Left kidney (tissue), 2 donors: ENCODE measurements around the gene LMO7. TPM values are rescaled to one million over a fixed set of nuclear protein-coding genes. Genes with fewer than 3 reads are reported as not detected.
"Not testable (repeated sequence)": the region's sequence is repeated elsewhere in the genome, so short reads cannot be mapped to it uniquely, and the experiment has no call there.

Source experiments
- DNase-seq: peaks from one replicate; pipeline ENCODE4 v3.0.0-alpha.2; 2013
- polyA plus RNA-seq: library from polyadenylated mRNA; unstranded; fragments of 120-200 nt; gene quantifications from one replicate; pipeline ENCODE4 v1.2.1, GENCODE V29; 2013; ENCODE audit not compliant: insufficient read length

The LMO7 gene
- polyA plus RNA-seq, 1 donor = 108 TPM

DNA sequence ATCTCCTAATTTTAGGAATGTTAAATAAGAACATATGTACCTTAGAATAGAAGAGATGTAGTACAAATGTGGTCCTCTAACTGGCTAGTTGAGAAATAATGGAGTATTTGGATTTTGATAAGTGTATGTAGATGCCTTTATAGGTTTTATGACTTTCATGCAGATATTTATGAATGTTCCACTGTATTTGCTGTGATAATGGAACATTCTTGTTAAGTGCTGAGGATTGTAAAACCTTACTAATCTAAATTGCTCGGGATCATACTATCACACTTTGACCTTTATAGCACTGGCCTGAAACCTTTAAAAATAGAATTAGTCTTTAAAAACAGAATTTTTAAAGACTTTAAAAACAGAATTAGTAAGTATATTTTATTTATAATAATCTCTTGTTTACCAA is 135.1 kb downstream of the LMO7 start:
- no peak for DNase-seq

DNA sequence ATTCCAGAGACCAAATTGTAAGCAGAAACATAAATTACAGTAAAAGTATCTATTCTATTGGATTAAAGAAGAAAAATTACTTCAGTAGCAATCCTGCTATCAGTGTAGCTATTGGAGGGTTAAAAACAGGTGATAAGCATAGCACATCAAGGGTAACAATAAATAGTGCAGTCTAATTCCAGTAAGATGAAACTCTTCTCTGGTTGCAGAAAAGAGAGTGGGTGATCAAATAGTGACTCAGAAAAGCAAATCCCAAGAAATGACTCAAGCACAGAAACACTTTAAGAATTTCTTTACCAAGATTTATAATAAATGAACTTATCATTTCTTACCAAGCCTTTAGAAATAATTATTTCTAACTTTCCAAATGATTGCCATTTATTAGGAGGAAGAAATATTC is 135.7 kb downstream of the LMO7 start:
- DNase-seq = no peak

DNA sequence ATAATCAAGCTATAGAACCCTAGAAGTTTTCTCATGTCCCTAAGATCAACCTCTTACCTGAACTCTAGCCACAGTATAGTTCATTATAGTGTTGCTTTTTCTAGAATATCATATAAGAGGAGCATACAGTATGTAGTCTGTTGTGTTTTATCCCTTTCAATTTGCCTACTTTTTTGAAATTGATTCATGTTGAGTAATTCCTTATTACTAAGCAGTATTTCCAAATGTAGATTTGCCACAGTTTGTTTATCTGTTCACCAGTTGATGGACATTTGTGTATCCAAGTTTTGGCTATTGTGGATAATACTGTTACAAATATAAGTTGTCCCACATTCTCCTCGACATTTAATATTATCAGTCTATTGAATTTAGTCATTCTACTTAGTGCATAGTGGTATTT is 138.0 kb downstream of the LMO7 start:
- no peak for DNase-seq

DNA sequence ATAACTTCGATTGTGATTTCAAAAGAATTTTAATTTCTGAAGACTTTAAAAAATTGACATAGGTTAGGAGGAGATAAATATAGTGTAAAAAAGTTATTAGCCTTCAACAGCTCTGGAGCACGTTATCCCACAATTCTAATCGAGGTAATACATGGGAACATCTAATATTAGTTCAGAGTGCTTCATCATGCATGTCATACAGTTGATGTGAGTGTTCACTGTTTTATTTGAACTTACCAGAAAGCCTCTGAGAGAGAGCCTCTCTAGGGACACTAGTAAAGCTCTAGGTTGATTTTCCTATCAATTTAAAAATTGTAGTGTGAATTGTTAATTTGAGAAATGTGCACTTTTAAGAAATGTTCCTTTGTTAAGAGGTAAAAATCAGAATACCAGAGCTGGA is 140.4 kb downstream of the LMO7 start:
- no peak for DNase-seq

DNA sequence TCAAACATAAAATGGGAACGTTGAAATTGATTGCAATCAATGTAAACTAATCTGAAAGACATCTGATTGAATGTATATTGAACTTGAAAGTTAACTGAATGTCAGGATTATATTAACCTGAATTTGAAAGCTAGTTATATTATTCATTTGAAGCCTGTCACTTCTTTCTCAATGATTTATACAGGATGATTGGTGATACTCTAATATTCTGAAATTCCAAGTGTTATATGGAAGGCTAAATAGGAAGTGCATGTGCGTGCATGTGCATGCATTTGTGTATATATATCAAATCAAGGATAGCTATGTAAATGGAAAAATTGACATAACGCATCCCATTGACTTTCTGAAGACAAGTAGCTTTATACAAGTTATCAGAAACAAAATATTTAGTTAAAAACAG is 143.3 kb downstream of the LMO7 start:
- no peak for DNase-seq

DNA sequence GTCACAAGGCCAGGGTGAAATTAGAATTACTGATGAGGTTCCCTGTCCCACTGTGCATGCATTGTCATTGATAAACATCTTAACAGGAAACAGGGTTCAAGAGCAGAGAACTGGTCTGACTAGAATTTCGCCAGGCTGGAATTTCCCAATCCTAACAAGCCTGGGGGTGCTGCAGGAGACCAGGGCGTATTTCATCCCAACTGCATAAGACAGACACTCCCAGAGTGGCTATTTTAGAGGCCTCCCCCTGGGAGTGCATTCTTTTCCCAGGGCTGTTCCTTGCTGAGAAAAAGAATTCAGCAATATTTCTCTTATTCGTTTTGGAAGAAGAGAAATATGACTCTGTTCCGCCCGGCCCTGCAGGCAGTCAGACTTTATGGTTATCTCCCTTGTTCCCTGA is 144.0 kb downstream of the LMO7 start:
- DNase-seq = not testable (repeated sequence)

DNA sequence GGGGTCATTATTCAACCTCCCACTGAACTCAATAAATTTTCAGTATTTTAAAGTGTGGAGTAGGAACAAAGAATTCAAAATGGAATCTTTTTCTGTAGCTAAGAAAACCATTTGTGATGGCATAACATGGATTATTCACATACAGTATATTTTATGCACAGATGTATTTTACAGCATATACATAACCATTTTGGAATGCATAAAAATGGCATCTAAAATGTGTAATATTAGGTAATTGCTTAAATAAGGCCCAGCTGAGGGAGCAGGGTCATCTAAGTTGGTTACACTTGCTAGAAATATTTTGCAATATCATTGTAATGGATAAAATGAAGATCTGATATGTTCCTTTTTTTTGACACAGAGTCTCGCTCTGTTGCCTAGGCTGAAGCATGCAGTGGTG is 146.9 kb downstream of the LMO7 start:
- no peak for DNase-seq

DNA sequence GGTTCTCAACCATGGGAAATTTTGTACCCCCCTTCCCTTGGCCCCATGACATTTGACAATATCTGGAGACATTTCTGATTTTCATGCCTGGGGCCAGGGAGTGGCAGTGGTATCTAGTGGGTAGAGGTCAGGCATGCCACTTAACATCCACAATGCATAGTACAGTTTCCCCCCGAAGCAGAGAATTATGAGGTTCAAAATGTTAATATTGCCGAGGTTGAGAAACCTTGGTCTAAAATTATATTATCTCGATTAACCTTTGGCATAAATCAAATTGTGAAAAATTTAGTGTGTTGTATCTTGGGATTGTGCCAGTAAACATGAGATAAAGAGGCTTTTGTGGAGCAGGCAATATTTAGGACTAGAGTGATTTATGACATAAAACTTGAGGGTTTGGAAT is 147.9 kb downstream of the LMO7 start:
- no peak for DNase-seq

DNA sequence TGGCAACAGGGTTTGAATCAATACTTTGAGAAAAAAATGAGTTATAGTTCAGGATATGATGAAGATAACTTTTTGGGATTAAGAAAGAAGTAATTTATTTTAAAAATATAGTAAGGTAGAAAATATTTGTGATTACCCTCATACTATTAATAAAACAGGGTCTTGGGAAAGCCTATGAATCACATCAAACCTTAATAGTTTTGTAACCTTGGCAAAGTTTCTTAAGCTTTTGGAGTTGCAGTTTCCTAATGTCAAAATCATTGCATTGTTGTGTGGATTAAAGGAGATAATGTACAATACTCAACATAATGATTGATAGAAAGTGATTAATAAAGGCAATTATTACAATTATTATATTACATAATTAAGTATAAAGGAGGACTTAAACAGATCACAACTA is 149.0 kb downstream of the LMO7 start:
- DNase-seq = no peak

DNA sequence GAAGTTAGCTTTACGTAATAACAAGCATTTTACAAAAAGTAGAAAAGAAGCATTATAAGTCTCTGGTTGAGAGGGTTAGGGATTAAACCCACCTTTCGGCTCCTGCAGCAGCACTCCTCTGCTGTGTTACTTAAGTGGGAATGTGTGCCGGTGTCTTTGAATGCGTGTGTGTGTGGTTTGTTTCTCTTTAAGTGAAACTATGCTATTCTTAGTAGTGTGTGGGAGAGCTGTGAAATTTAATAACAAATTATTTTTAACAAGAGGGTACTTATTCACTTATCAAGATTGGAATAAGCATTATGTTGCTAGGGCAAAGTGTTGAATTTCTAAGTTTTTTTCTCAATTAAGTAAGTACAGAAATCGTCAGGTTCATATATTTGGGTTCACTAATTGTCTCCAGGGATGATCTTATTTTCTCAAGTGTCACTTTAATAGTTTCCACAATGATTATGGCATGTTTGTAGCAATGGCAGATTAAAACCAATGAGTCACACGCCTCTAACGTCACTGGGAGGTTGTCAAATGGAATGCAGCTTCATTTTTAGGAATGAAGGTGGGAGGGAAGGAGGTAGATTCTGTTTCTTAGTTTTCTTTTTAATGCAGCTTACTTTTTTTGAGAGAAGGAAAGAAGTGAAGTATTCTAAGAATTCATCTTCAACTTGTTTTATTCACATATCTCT is 151.3 kb downstream of the LMO7 start:
- no peak for DNase-seq

DNA sequence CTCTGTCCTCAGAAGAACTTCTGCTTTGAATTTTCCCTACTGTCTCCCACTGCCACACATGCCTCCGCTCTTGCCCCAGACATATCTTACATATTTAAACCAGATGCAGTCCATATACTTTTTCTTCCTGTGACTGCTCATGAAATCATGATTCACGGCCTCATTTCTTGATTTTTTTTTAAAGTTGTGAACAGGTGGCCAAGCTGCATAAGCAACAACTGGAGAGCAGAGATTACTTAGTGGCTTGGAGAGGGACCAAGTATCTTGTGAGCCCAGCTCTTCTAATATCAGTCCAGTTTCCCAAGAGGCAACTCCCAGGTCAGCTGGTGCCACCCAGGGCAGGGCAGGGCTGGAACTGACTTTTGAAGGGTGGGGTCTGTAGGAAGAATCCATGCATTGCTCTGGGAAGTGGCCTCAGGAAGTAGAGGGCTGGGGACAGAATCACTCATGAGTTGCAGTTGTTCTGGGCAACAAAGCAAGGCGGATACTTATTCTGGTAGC is 152.4 kb downstream of the LMO7 start:
- no peak for DNase-seq

DNA sequence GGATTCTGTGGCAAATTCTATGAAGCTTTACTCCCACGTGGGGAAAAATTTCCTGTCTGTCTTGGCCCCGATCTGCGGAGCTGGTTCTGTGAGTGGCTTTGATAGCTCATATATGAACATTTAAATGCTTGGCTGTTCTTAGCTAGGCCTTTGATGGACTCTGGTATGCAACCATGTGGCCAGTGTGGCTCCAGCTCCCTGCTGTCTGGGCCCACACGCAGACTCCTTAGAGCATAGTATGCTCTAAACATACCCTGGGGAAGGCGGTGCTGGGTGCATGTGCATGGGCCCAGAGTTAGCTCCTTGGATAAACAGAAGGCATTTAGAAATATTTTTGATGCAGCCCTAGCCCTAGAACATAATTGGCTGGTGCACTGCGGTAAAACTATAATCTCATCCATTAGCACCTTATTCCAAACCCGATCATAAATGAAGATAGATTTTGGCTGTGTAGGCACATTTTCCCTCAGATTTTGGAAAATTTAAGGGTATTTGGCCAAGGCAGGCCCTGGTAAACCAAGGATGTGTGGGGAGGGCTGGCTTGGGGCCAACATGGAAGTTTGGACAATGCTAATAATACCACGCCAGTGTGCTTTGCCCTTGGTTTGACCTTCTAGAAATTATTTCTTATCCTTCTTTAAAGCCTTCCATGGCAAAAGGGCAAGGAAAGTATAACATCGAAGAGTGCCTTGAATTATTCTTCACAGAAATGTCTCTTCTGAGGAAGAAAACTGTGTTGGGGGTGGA is 153.5 kb downstream of the LMO7 start:
- DNase-seq = no peak

DNA sequence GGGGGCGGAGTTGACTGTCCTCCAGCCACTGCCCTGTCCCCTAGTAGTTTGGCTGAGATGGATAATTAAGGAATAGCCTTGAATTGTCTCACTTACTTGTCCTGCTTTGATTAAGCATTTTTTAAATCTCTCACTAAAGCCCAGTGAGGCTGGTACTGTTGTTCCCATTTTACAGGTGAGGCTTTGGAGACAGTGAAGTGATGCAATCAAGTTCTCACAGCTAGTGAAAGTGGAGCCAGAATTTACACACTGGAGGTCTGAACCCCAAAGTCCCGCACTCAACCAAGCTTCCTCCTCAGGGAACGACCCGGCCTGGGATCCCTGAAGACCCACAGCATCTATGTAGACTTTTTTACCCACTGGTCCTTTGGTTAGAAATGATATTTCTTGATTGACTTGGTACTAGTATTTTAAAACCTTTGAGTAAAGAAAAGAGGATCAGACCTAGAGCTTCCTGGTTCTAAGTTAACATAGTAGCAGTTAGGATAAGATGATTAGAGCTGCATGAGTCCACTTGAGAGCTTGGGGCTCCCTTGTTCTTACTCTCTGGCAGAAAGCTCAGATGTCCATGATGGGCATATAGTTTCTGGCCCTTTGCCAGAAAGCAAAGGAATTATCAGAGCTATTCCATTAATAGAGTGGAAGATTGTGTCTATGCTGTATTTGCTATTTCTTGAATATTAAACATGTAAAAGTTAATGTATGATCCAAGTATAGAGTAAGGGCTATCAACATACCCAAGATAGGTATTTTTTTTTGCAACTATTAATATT is 154.3 kb downstream of the LMO7 start:
- DNase-seq = no peak

DNA sequence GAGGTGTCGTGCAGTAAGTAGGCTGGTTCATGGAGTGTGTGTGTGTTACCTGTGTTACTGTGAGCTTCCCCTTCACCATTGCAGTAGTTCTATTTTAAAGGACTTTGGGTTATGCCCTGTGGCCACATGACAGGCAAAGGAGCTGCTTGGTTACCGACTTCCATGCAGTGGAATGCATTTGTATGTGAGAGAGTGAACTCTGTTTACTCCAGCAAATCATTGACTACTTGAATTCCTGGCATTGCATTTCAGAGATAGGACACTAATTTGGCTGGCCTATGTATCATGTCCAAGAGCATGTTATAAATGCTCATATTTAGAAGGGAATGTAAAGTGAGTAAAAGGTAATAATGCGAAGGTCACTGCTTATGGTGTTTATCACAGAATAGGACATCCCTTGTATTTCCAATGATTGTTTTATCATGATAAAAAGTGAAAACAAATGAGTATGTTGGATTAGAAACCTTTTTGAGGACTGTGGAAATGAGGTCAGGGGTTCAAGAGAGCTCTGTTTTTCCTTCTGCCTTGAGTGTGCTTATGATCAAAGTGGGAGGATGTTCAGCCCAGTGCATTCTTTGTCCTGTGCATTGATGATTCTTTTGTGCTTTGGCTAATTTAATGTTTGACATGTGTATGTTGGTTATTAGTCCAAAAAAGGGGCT is 156.5 kb downstream of the LMO7 start:
- DNase-seq = no peak

DNA sequence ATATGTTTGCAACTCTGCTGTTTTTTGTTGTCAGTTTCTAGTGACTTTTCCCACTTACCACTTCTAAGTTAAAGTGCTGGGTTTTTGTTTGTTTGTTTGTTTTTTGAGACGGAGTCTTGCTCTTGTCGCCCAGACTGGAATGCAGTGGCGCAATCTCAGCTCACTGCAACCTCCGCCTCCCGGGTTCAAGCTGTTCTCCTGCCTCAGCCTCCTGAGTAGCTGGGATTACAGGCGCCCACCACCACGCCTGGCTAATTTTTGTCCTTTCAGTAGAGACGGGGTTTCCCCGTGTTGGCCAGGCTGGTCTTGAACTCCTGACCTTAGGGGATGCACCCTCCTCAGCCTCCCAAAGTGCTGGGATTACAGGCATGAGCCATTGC is 157.0 kb downstream of the LMO7 start:
- DNase-seq = not testable (repeated sequence)

DNA sequence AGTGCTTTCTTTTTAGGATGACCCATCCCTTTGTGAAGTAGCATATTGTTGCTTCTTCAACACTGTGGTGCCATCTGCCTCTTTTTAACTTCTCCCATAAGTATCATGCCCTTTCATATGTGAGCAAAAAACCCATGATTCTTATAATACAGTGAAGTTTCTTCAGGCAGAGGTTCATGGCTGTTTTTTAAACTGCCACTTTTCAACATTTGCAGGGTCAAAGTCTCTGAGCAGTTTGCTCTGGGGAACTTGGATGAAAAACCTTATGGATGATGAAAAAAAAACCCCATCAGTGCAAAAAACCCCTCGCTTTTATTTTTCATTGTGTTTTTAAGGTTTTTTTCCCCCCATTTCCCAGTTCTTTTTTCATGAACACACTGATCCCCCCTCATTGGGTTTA is 158.5 kb downstream of the LMO7 start:
- no peak for DNase-seq

DNA sequence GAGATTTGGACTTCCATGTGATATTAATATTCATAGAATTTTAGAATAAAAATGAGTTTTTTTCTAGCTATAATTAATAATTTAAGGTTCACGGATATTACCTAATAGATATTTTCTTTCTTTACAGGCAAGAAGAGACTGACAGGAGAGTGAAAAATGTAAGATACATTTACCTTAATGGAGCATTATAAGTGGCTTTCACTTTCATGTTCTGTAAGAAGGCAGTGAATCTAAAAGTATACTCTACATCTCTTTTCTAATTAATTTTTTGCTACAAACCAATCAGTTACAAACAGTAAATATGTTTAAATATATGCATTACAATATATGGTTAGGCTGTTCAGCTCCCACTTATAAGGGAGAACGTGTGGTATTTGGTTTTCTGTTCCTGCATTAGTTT is 159.1 kb downstream of the LMO7 start:
- DNase-seq = no peak

DNA sequence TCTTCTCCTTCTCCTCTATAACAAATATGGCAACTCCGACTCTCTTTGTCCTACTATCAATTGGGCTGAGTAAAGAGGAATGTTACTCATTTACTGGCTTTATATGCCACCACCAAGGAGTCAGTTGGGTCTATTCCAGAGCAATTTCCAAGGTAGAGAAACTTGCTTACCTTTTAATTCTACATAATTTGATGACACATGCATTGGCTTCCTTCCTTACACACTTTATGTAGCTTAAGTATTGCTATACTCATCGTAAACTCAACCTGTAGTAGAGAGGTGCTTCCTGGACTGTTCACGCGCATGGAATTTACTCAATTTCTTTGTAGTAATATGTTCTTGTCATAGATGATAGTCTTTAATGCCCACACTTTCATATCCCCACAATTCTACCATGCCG is 160.7 kb downstream of the LMO7 start:
- DNase-seq = no peak

DNA sequence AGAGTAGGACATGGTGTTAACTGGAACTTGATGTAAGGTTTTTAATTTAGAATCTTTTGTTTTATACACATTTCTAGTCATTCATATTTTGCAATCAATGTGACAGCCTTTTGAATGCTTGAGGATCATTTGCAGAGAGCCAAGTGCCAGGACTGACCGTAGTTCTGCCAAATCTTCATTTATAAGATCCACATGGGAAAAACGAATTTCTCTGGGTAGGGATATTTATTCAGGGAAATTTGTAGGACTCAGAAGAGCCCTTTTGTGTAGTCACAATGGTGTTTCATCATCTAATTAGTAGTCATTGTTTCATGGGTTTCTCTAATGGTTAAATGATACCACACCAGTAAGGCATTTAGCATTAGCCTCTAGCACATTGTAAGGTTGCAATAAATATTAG is 161.1 kb downstream of the LMO7 start:
- DNase-seq = no peak

DNA sequence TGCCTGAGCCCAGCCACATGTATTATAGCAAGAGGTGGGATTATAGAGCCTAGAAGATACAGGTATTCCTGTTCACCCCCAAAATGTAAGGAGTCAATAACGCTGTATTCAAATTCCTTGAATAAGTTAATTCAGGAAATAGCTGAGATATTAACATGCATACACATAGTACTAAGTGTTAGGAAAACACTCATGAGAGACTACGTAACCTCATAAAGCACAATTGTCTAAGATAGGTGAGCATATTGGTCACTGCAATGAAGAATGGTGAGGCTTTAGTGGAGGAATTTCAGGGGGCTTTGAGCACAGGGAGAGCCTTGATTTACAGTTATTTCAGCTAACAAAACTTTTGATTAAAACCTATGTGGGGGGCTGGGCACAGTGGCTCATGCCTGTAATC is 161.6 kb downstream of the LMO7 start:
- DNase-seq = no peak

DNA sequence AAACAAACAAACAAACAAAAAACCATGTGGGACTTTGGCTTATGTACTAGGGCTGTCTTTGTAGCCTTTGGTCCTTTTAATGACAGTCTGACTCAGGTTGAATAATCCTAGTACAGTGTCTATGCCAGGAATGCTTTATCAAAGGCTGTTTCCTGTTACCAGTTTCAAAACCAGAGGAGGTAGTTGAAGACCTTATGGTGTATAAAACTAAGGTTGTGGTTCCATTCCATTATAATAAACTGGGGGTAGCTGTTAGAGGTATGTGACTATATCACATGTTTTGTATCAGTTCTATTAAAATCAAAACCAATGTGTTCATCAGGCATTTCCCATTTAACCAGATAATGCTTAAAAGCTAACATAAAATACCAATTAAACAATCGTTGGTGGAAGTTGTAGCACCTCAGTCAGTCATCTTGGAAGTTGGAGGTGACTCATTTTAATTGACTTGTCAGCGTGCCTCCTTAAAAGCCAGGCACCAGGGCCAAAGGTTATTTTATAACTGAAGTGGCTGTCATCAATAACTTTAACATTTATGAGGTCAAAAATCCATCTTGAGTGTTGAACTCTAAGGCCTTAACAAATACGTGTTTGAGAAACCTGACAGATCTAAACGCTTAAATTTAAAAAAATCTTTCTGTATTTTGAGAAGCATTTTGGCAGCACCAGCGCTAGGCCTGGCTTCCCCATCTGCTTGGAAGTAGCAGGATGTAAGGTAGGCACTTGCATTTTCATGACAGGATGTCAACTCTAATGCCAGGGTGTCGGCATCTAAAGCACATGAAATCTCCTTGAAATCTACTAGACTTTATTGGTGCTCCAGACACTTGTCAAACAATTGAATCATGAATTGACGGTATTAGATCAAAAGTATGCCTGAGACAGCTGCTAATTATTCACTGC is 162.5 kb downstream of the LMO7 start:
- DNase-seq = no peak

DNA sequence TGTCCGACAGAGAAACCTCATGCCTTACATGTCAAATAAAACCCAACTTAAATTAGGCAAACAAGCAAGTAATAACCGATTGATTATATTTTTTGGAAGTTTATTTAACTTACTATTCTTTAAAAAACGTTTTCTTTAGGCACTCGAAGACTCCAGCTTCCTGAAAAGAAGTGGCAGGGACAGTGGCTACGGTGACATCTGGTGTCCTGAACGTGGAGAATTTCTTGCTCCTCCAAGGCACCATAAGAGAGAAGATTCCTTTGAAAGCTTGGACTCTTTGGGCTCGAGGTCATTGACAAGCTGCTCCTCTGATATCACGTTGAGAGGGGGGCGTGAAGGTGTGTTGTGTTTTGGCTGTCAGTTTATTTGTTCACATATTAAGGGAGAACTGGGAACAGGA is 164.4 kb downstream of the LMO7 start:
- no peak for DNase-seq
